ENCODE measurements around the gene RHBDD3.

The RHBDD3 gene

GRCh38 chr22:29216011-29216872 lies 51.5 kb downstream of the RHBDD3 start:
- no peak for DNase-seq

GRCh38 chr22:29215012-29215860 lies 52.5 kb downstream of the RHBDD3 start:
- no peak for DNase-seq

GRCh38 chr22:29214232-29214631 lies 53.5 kb downstream of the RHBDD3 start:
- DNase-seq: no peak

- no peak for DNase-seq
Measured at GRCh38 chr22:29213493-29213892, 54.3 kb downstream of the RHBDD3 start.

- no peak for DNase-seq
Measured at GRCh38 chr22:29212743-29213142, 55.0 kb downstream of the RHBDD3 start.

GRCh38 chr22:29211466-29211865 lies 56.3 kb downstream of the RHBDD3 start:
- DNase-seq: no peak

GRCh38 chr22:29211066-29211465 lies 56.7 kb downstream of the RHBDD3 start:
- no peak for DNase-seq

All from NCI-H1105 (cell line).